GM19455 (cell line): ENCODE data around the gene TPI1.
A peak's percentile ranks its signal among the peaks of the same experiment; 100 is the strongest.
"Not testable (repeated sequence)": the region's sequence is repeated elsewhere in the genome, so short reads cannot be mapped to it uniquely, and the experiment has no call there.

ENCODE experiments used
- ATAC-seq: cut with Tn5 transposase; IDR thresholded peaks from one replicate; pipeline ENCODE4 v1.9.1; 2021; ENCODE audit not compliant: unreplicated experiment

TPI1 gene

GRCh38 chr12:6846316-6846869 is 20.9 kb upstream of the TPI1 start:
- no peak for ATAC-seq

- no peak for ATAC-seq
Observed at GRCh38 chr12:6847676-6848075, 19.7 kb upstream of the TPI1 start.

GRCh38 chr12:6849427-6849826 is 17.9 kb upstream of the TPI1 start:
- no peak for ATAC-seq

- ATAC-seq = no peak
Observed at GRCh38 chr12:6849976-6850560, 17.3 kb upstream of the TPI1 start.

GRCh38 chr12:6850796-6851152 is 16.6 kb upstream of the TPI1 start:
- no peak for ATAC-seq

- ATAC-seq = peak; percentile 54
Observed at GRCh38 chr12:6851153-6851920, 16.0 kb upstream of the TPI1 start, which contains the start of gene CDCA3. CDCA3 (minus strand) TSS chr12:6851286; CDS start chr12:6850952, 334 bp downstream.

DNA sequence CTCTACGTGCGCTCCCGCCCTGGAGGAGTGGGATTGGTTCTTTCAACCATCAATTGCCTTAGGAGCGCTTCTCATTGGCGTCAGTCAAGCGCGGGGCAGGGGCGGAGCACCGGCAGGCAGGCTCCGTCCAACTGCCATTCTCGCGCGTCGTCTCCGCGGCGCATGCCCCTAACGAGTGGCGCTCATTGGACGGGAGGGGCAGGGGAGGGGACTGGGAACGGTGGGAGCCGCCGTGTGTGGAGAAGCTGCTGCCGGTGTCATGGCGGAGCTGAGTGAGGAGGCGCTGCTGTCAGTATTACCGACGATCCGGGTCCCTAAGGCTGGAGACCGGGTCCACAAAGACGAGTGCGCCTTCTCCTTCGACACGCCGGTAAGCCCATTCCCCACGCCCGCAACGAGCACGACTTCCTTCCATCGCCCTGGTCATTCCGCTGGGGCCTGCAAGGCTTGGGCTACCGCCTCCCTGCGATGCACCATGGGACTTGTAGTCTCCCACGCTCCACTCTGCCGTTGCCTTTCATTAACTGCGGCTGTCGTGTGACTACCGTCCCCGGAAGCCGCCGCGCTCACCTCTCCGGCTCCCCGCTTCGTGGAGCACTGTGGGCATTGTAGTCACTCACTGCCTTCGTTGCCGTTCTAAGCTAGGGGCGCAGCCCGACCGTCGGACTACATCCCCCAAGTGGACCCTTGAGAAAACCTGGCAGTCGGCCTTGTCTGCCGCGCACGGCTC is 15.2 kb upstream of the TPI1 start, which contains the start of gene USP5:
TSS of gene USP5 (plus strand) at position 230 of the 730 bp plus-strand sequence. CDS start at position 260, 30 bp downstream.
- ATAC-seq = peak; percentile 70

DNA sequence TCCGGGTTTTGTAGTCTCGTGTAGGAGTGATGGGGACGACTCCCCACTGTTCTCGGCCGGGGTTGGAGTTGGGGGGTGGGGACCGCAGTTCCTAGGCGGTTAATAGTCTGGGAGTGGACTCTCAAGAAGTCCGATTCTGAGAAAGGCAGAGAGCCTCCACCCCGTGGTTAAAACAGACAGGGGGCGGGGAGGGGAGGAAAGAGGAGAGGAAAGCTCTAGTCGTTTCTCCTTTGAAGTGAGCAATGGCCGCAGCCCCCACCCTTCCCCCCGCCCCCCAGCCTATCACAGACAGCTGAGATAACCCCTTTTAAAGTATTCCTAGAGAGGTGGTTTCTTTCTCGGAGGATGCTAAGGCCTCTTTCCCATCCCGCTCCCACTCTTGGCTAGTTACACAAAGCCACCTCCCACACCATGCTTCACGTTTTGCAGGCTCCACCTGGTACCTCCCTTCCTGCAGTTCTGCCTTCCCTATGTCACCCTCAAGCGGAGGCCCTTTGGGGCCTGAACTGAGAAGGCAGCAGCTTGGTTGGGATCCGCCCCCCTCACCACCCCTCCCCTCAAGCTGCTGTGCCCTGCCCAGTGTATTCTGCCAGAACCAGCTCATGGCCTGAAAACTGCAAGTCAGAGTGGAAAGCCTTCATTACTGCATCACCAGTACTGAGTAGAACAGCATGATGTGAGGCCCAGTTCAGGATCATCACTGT is 14.5 kb upstream of the TPI1 start:
- no peak for ATAC-seq

GRCh38 chr12:6853626-6854025 is 13.7 kb upstream of the TPI1 start:
- no peak for ATAC-seq

GRCh38 chr12:6854036-6854435 is 13.3 kb upstream of the TPI1 start:
- ATAC-seq = no peak

- ATAC-seq = no peak
Observed at GRCh38 chr12:6855322-6855721, 12.0 kb upstream of the TPI1 start.

DNA sequence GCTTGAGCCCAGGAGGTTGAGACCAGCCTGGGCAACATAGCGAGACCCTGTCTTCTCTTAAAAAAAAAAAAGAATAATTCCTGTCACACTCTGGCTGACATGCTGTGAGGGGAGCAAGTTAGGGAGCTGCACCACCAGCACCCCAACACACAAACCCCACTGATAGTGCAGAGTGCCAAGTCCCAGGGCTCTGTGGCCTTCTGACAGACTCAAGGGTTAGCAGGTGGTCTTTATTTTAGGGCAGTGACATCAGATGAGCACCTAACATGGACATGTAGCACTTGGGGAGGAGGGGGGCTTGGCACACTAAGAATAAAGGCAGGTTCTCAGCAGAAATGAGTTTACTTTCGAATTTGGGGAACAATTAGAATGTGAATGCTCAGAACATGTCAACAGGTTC is 8.5 kb upstream of the TPI1 start:
- no peak for ATAC-seq

DNA sequence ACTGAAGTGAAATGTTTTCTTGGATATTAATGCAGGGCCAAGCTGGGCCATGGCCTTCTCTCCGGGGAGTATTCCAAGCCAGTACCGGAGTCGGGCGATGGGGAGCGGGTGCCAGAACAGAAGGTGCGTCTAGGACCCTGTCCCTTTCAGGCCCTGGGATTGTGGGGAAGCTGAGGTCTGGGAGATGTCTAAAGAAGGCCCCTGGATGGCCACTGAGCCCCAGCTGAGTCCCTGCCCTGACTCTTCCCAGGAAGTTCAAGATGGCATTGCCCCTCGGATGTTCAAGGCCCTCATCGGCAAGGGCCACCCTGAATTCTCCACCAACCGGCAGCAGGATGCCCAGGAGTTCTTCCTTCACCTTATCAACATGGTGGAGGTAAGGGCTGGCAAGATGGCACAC is 7.2 kb upstream of the TPI1 start:
- ATAC-seq = no peak

GRCh38 chr12:6860942-6861341 is 6.4 kb upstream of the TPI1 start:
- ATAC-seq = no peak

DNA sequence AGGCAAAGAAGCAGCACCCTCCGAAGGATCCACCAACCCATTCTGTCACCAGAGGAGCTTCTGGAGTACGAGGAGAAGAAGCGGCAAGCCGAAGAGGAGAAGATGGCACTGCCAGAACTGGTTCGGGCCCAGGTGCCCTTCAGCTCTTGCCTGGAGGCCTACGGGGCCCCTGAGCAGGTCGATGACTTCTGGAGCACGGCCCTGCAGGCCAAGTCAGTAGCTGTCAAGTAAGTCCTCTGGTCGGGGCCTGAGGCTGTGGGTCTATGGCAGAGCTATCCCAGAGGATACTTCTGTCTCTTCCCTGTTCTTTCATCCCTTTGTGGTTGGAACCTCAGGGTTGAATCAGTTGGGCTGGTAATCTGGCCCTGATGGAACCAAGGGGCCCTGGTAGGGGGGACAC is 5.9 kb upstream of the TPI1 start:
- no peak for ATAC-seq

DNA sequence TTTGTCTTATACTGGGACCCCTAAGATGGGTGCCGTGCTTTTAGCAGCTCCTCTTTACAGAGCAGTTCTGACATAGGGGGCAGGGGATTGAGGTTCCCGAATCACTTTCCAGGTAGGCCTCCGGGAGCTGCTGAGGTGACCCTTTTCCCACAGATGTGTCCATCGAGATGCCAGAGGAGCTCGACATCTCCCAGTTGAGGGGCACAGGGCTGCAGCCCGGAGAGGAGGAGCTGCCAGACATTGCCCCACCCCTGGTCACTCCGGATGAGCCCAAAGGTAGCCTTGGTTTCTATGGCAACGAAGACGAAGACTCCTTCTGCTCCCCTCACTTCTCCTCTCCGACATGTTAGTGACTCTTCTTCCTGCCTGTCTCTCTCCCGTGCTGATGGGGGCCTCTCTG is 4.3 kb upstream of the TPI1 start:
- ATAC-seq = no peak

DNA sequence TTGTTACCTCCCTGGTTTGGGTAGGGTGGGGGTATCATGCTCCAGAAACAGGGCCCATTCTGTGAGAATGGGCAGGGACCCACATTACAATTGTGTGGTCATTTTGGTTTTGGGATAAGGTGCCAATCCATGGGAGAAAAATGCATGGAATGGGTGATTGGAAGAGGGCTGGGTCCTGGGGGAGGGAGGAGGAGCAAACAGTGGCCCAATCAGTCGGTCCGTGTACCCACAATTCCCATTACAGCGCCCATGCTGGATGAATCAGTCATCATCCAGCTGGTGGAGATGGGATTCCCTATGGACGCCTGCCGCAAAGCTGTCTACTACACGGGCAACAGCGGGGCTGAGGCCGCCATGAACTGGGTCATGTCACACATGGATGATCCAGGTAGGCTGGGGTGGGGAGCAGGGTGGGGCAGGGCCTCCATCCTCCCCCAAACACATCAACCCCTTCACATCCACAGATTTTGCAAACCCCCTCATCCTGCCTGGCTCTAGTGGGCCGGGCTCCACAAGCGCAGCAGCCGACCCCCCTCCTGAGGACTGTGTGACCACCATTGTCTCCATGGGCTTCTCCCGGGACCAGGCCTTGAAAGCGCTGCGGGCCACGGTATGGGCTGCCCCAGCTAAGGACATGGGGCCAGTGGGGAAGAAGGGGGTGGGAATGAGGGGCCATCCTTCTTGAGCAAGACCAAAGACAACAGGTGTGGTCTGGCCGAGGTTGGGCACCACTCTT is 3.6 kb upstream of the TPI1 start:
- no peak for ATAC-seq

GRCh38 chr12:6865307-6865706 is 2.0 kb upstream of the TPI1 start:
- not testable (repeated sequence) for ATAC-seq

- ATAC-seq = no peak
Observed at GRCh38 chr12:6866163-6866919, 990 bp upstream of the TPI1 start.
